BE2C (cell line): ENCODE results near the gene ALK.

Experiments
- DNase-seq: peaks from one replicate; pipeline ENCODE4 v3.0.0-alpha.2; 2020
- H3K27me3 ChIP-seq: fragments of 250-450 bp; sonication (Bioruptor Pico); 2 replicates; pipeline ENCODE4 v1.5.1; 2020; ENCODE audit warnings: mild to moderate bottlenecking
- H3K36me3 ChIP-seq: fragments of 250-450 bp; sonication (Bioruptor Pico); 2 replicates; pipeline ENCODE4 v1.5.1; 2020; ENCODE audit warnings: mild to moderate bottlenecking
- H3K4me1 ChIP-seq: fragments of 250-450 bp; sonication (Bioruptor Pico); 2 replicates; pipeline ENCODE4 v1.5.1; 2020
- H3K4me3 ChIP-seq: 2 replicates; pipeline ENCODE4 v1.5.1; 2011; ENCODE audit warnings: low read depth, low read length
- H3K9me3 ChIP-seq: fragments of 250-450 bp; sonication (Bioruptor Pico); 2 replicates; pipeline ENCODE4 v1.5.1; 2020
- CTCF ChIP-seq: IDR thresholded peaks from 2 replicates; pipeline ENCODE4 v1.5.1; 2012; ENCODE audit warnings: mild to moderate bottlenecking, low read depth, low read length

The ALK gene

GRCh38 chr2:29489568-29489967 is 431.8 kb downstream of the ALK start:
- Histone ChIP-seq H3K27me3 (no peaks in the 10 kb centered on the region), H3K9me3 (no peaks in the 10 kb centered on the region), H3K4me3 (no peak overlapping the region), H3K36me3 (no peaks in the 10 kb centered on the region), H3K4me1 (peaks cover 13% of the 10 kb centered on the region)
- TF ChIP-seq CTCF, result no peak
- DNase-seq, result no peak

- Histone ChIP-seq H3K4me3 (no peak overlapping the region), H3K27me3 (no peaks in the 10 kb centered on the region), H3K4me1 (peaks cover 13% of the 10 kb centered on the region), H3K9me3 (no peaks in the 10 kb centered on the region), H3K36me3 (no peaks in the 10 kb centered on the region)
- no peak for TF ChIP-seq CTCF
- DNase-seq, result no peak
These were observed 433.3 kb downstream of the ALK start for GRCh38 chr2:29487967-29488555.

DNA sequence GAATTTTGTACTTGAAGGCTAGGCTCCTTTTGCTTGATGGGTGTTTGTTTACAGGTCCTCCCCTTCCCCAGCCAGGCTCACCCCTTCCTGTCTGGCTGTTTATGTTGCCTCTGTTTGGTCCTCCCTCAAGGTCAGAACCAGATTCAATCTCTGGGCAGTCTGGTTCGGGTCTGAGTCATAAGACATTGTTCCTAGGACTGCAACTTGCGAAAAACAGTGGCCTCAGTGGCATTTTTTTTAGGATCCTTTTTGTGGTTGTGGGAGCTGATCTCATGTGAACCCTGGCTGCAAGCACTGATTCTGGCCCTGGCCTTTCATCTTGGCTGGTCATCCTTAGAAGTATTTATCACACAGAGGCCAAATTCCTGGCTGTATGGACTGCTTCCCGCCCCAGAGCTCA is 435.8 kb downstream of the ALK start:
- Histone ChIP-seq H3K4me3 (no peak overlapping the region), H3K9me3 (no peaks in the 10 kb centered on the region), H3K4me1 (peaks cover 24% of the 10 kb centered on the region), H3K27me3 (no peaks in the 10 kb centered on the region), H3K36me3 (no peaks in the 10 kb centered on the region)
- no peak for TF ChIP-seq CTCF
- DNase-seq, result no peak

DNA sequence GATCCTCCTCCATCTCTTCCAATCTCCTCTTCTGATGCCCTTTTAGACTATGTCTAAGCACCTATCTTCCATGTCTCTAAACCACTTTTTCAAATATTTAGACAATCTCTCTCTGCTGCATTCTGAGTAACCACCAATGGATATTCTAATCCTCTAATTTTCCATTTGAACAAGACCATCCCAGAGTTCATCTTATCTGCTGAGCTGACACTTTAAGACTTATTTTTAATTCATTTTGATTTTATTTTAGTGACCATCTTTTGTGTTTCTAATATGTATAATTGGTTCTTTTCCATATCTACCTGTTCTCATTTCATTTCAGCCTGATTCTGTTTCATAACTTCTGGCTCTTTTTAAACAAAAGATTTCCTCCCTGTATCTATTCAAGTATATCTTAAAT is 436.3 kb downstream of the ALK start:
- DNase-seq, result no peak
- H3K36me3 ChIP-seq, result no peaks in the 10 kb centered on the region
- H3K4me1 ChIP-seq, result peaks cover 24% of the 10 kb centered on the region
- H3K9me3 ChIP-seq, result no peaks in the 10 kb centered on the region
- H3K4me3 ChIP-seq, result no peak overlapping the region
- no peaks in the 10 kb centered on the region for H3K27me3 ChIP-seq
- no peak for TF ChIP-seq CTCF

- Histone ChIP-seq H3K36me3 (no peaks in the 10 kb centered on the region), H3K9me3 (no peaks in the 10 kb centered on the region), H3K27me3 (no peaks in the 10 kb centered on the region), H3K4me1 (peaks cover 25% of the 10 kb centered on the region), H3K4me3 (no peak overlapping the region)
- no peak for TF ChIP-seq CTCF
- DNase-seq, result no peak
These were observed 438.5 kb downstream of the ALK start for GRCh38 chr2:29482867-29483266.

DNA sequence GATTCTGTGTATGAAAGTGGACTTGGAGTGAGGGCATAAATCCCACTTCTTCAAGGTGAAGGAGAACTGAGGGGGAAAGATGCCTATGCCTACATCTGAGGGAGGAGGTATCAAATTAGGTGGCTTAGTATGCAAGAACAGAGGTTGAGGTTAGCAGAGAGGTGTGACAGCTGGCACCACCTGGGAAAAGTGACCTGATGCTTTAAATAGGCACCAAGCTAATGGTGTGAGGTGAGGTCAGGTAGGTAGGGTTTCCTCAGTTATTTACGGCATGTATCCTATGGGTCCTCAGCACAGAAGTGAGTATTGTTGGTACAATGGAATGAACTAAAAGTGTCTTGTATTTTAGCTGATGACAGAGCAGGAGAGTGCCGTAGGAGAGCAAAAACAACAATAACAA is 439.0 kb downstream of the ALK start:
- Histone ChIP-seq H3K4me1 (peaks cover 25% of the 10 kb centered on the region), H3K27me3 (no peaks in the 10 kb centered on the region), H3K36me3 (no peaks in the 10 kb centered on the region), H3K9me3 (no peaks in the 10 kb centered on the region), H3K4me3 (no peak overlapping the region)
- no peak for TF ChIP-seq CTCF
- DNase-seq, result no peak
